GM23338 (cell line): Measurements from ENCODE around the gene RNF214. TPM values are rescaled to one million over a fixed set of nuclear protein-coding genes. Genes with fewer than 3 reads are reported as not detected.

Experiments used
- ATAC-seq: fragments of 200-7000 bp; cut with Tn5 transposase; 3 replicates; pipeline ENCODE4 v1.9.1; 2020
- DNase-seq: peaks from one replicate; pipeline ENCODE4 v3.0.0-alpha.2; 2015; ENCODE audit warnings: low spot score
- H2AFZ ChIP-seq: fragments of 200-600 bp; sonication (generic); 2 replicates; pipeline ENCODE4 v1.8.0; 2016; ENCODE audit warnings: antibody characterized with exemption, mild to moderate bottlenecking, moderate library complexity
- H3F3A ChIP-seq: fragments of 200-600 bp; sonication (generic); replicated peaks from 2 replicates; pipeline ENCODE4 v1.8.0; 2017; ENCODE audit warnings: antibody characterized with exemption, mixed run types, low read depth
- H3K27ac ChIP-seq: fragments of 200-600 bp; sonication (generic); 2 replicates; pipeline ENCODE4 v1.6.1; 2016; ENCODE audit warnings: low read depth
- H3K27me3 ChIP-seq: fragments of 200-600 bp; sonication (generic); 2 replicates; pipeline ENCODE4 v1.8.0; 2016; ENCODE audit warnings: mild to moderate bottlenecking, mixed run types, moderate library complexity; ENCODE audit not compliant: insufficient read depth
- H3K36me3 ChIP-seq: fragments of 200-600 bp; sonication (generic); 2 replicates; pipeline ENCODE4 v1.8.0; 2016; ENCODE audit warnings: mild to moderate bottlenecking; ENCODE audit not compliant: insufficient read depth
- H3K4me1 ChIP-seq: fragments of 200-600 bp; sonication (generic); 2 replicates; pipeline ENCODE4 v1.8.0; 2016; ENCODE audit warnings: mild to moderate bottlenecking, moderate library complexity; ENCODE audit not compliant: insufficient read depth
- H3K4me2 ChIP-seq: fragments of 200-600 bp; sonication (generic); 2 replicates; pipeline ENCODE4 v1.7.1; 2017; ENCODE audit warnings: mixed run types
- H3K4me3 ChIP-seq: fragments of 200-600 bp; sonication (generic); 2 replicates; pipeline ENCODE4 v1.6.1; 2016; ENCODE audit warnings: mixed run types
- H3K79me2 ChIP-seq: fragments of 200-600 bp; sonication (generic); replicated peaks from 2 replicates; pipeline ENCODE4 v1.8.0; 2017; ENCODE audit warnings: mild to moderate bottlenecking; ENCODE audit not compliant: insufficient read depth
- H3K9me2 ChIP-seq: fragments of 200-600 bp; sonication (generic); 2 replicates; pipeline ENCODE4 v1.8.0; 2017; ENCODE audit not compliant: insufficient read depth
- H4K20me1 ChIP-seq: fragments of 200-600 bp; sonication (generic); replicated peaks from 2 replicates; pipeline ENCODE4 v1.8.0; 2017; ENCODE audit warnings: mild to moderate bottlenecking; ENCODE audit not compliant: insufficient read depth
- H3K27ac Mint-ChIP-seq: 2 replicates; pipeline ENCODE4 v1.8.0; 2020; ENCODE audit warnings: inconsistent platforms, mild to moderate bottlenecking, moderate library complexity, mixed read lengths
- H3K27me3 Mint-ChIP-seq: 3 replicates; pipeline ENCODE4 v1.8.0; 2022; ENCODE audit warnings: low read depth, mild to moderate bottlenecking, moderate library complexity, mixed read lengths, inconsistent platforms; ENCODE audit not compliant: insufficient read depth, poor library complexity
- H3K36me3 Mint-ChIP-seq: 3 replicates; pipeline ENCODE4 v1.8.0; 2021; ENCODE audit warnings: low read depth, mild to moderate bottlenecking, inconsistent platforms, moderate library complexity, mixed read lengths
- H3K4me1 Mint-ChIP-seq: 3 replicates; pipeline ENCODE4 v1.8.0; 2020; ENCODE audit warnings: mild to moderate bottlenecking, inconsistent platforms, mixed read lengths
- H3K4me3 Mint-ChIP-seq: 3 replicates; pipeline ENCODE4 v1.8.0; 2021; ENCODE audit warnings: moderate library complexity, mild to moderate bottlenecking, inconsistent platforms, mixed read lengths
- H3K9me3 Mint-ChIP-seq: 3 replicates; pipeline ENCODE4 v1.8.0; 2020; ENCODE audit warnings: moderate library complexity, mild to moderate bottlenecking, inconsistent platforms, mixed read lengths
- CREB1 ChIP-seq: fragments of 250-450 bp; sonication (Bioruptor Pico); IDR thresholded peaks from 2 replicates; pipeline ENCODE4 v1.5.0; 2020; ENCODE audit warnings: low read depth, mild to moderate bottlenecking, moderate library complexity
- ETS1 ChIP-seq: IDR thresholded peaks from 2 replicates; pipeline ENCODE4 v1.6.1; 2016; ENCODE audit warnings: antibody characterized with exemption
- EZH2phosphoT487 ChIP-seq: fragments of 200-600 bp; sonication (generic); IDR thresholded peaks from one replicate; pipeline ENCODE4 v1.8.1; 2018; ENCODE audit warnings: antibody characterized with exemption; ENCODE audit not compliant: unreplicated experiment
- JUNB ChIP-seq: IDR thresholded peaks from one replicate; pipeline ENCODE4 v1.6.1; 2016; ENCODE audit warnings: antibody characterized with exemption; ENCODE audit not compliant: unreplicated experiment
- NANOG ChIP-seq: IDR thresholded peaks from 2 replicates; pipeline ENCODE4 v1.6.1; 2016; ENCODE audit warnings: antibody characterized with exemption, borderline replicate concordance
- POLR2AphosphoS5 ChIP-seq: IDR thresholded peaks from 2 replicates; pipeline ENCODE4 v1.6.1; 2016; ENCODE audit warnings: antibody characterized with exemption, low read depth
- REST ChIP-seq: IDR thresholded peaks from one replicate; pipeline ENCODE4 v1.6.1; 2018; ENCODE audit warnings: antibody characterized with exemption; ENCODE audit not compliant: unreplicated experiment
- STAT1 ChIP-seq: IDR thresholded peaks from one replicate; pipeline ENCODE4 v1.6.1; 2016; ENCODE audit warnings: antibody characterized with exemption; ENCODE audit not compliant: unreplicated experiment
- ZNF114 ChIP-seq: fragments of 250-450 bp; sonication (Bioruptor Pico); IDR thresholded peaks from 2 replicates; pipeline ENCODE4 v1.5.0; 2020; ENCODE audit warnings: mild to moderate bottlenecking, moderate library complexity
- ZNF331 ChIP-seq: fragments of 250-450 bp; sonication (Bioruptor Pico); IDR thresholded peaks from 2 replicates; pipeline ENCODE4 v1.5.0; 2020; ENCODE audit warnings: low read depth, mild to moderate bottlenecking, moderate library complexity
- polyA plus RNA-seq: library from polyadenylated mRNA; unstranded; fragments of >200 nt; fragmentation: Nextera tagmentation; extraction: Ambion mirVana; gene quantifications from 2 replicates; pipeline ENCODE4 v1.2.1, GENCODE V29; 2016
- total RNA-seq: library from RNA; depleted of rRNA; stranded (reverse); fragments of >200 nt; shearing (Covaris generic); gene quantifications from 2 replicates; pipeline ENCODE4 v1.2.3, GENCODE V29; 2014
- TF ChIP-seq, protein P1 (sequence below): fragments of 250-450 bp; sonication (Bioruptor Pico); IDR thresholded peaks from 2 replicates; pipeline ENCODE4 v1.5.0; 2020; ENCODE audit warnings: mild to moderate bottlenecking, moderate library complexity

The RNF214 gene
- total and polyA plus RNA-seq, 2 experiments from 2014 or later = 19.4 to 28.4 TPM

- Histone ChIP-seq H3K4me1 (no peaks in the 10 kb centered on the region), H3K27ac (no peak overlapping the region), H2AFZ (no peak overlapping the region), H3F3A (no peaks in the 10 kb centered on the region), H3K36me3 (0 out of 2 replicates have a peak, but pooled peaks cover 6% of the 10 kb centered on the region), H3K79me2 (no peaks in the 10 kb centered on the region), H3K27me3 (no peaks in the 10 kb centered on the region), H3K4me3 (no peak overlapping the region), H3K9me2 (no peaks in the 10 kb centered on the region), H3K4me2 (no peak overlapping the region), H4K20me1 (peaks cover 8% of the 10 kb centered on the region; the same call in 1 of the 2 replicates)
- Mint-ChIP-seq H3K27ac (no peak overlapping the region), H3K4me3 (no peak overlapping the region), H3K4me1 (peaks cover 8% of the 10 kb centered on the region), H3K9me3 (no peaks in the 10 kb centered on the region), H3K27me3 (peaks cover 9% of the 10 kb centered on the region), H3K36me3 (peaks cover 25% of the 10 kb centered on the region)
- DNase-seq (no peak), ATAC-seq (no peak)
- TF ChIP-seq ETS1 (no peak), CREB1 (no peak), NANOG (no peak), JUNB (no peak), ZNF331 (no peak), POLR2AphosphoS5 (no peak)
Measured at GRCh38 chr11:117219995-117220394, 12.5 kb upstream of the RNF214 start.

DNA sequence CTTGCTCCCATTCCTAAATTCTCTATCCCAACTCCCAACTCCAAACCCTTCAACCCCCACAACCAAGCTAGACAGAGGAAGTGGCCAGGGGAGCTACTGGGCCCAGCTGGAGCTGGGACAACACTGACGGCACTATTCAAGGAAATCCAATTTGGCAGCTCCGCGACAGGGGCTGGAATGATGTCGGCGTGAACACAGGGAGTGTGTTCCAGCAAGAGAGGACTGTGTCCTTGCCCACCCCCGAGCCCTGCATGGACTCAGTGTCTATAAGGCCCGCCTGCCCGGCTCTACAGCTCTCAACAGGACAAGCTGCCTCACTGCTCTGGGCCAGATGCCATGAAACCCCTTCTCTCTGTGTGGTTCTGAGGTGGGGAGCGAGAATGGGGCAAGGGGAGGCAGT, 11.9 kb upstream of the RNF214 start:
- Histone ChIP-seq H3K4me1 (no peaks in the 10 kb centered on the region), H4K20me1 (peaks cover 8% of the 10 kb centered on the region; the same call in 1 of the 2 replicates), H3K79me2 (no peaks in the 10 kb centered on the region), H3K27me3 (no peaks in the 10 kb centered on the region), H3K9me2 (no peaks in the 10 kb centered on the region), H2AFZ (no peak overlapping the region), H3K36me3 (0 out of 2 replicates have a peak, but pooled peaks cover 6% of the 10 kb centered on the region), H3K4me2 (no peak overlapping the region), H3K27ac (no peak overlapping the region), H3F3A (no peaks in the 10 kb centered on the region), H3K4me3 (no peak overlapping the region)
- Mint-ChIP-seq H3K27me3 (peaks cover 9% of the 10 kb centered on the region), H3K9me3 (no peaks in the 10 kb centered on the region), H3K36me3 (peaks cover 25% of the 10 kb centered on the region), H3K4me1 (peaks cover 8% of the 10 kb centered on the region), H3K4me3 (no peak overlapping the region), H3K27ac (no peak overlapping the region)
- TF ChIP-seq EZH2phosphoT487 = no peak
- no peak for TF ChIP-seq ETS1
- TF ChIP-seq ZNF331 = no peak
- no peak for TF ChIP-seq REST
- TF ChIP-seq ZNF114 = no peak
- no peak for TF ChIP-seq STAT1
- TF ChIP-seq POLR2AphosphoS5 = no peak
- TF ChIP-seq, protein P1, sequence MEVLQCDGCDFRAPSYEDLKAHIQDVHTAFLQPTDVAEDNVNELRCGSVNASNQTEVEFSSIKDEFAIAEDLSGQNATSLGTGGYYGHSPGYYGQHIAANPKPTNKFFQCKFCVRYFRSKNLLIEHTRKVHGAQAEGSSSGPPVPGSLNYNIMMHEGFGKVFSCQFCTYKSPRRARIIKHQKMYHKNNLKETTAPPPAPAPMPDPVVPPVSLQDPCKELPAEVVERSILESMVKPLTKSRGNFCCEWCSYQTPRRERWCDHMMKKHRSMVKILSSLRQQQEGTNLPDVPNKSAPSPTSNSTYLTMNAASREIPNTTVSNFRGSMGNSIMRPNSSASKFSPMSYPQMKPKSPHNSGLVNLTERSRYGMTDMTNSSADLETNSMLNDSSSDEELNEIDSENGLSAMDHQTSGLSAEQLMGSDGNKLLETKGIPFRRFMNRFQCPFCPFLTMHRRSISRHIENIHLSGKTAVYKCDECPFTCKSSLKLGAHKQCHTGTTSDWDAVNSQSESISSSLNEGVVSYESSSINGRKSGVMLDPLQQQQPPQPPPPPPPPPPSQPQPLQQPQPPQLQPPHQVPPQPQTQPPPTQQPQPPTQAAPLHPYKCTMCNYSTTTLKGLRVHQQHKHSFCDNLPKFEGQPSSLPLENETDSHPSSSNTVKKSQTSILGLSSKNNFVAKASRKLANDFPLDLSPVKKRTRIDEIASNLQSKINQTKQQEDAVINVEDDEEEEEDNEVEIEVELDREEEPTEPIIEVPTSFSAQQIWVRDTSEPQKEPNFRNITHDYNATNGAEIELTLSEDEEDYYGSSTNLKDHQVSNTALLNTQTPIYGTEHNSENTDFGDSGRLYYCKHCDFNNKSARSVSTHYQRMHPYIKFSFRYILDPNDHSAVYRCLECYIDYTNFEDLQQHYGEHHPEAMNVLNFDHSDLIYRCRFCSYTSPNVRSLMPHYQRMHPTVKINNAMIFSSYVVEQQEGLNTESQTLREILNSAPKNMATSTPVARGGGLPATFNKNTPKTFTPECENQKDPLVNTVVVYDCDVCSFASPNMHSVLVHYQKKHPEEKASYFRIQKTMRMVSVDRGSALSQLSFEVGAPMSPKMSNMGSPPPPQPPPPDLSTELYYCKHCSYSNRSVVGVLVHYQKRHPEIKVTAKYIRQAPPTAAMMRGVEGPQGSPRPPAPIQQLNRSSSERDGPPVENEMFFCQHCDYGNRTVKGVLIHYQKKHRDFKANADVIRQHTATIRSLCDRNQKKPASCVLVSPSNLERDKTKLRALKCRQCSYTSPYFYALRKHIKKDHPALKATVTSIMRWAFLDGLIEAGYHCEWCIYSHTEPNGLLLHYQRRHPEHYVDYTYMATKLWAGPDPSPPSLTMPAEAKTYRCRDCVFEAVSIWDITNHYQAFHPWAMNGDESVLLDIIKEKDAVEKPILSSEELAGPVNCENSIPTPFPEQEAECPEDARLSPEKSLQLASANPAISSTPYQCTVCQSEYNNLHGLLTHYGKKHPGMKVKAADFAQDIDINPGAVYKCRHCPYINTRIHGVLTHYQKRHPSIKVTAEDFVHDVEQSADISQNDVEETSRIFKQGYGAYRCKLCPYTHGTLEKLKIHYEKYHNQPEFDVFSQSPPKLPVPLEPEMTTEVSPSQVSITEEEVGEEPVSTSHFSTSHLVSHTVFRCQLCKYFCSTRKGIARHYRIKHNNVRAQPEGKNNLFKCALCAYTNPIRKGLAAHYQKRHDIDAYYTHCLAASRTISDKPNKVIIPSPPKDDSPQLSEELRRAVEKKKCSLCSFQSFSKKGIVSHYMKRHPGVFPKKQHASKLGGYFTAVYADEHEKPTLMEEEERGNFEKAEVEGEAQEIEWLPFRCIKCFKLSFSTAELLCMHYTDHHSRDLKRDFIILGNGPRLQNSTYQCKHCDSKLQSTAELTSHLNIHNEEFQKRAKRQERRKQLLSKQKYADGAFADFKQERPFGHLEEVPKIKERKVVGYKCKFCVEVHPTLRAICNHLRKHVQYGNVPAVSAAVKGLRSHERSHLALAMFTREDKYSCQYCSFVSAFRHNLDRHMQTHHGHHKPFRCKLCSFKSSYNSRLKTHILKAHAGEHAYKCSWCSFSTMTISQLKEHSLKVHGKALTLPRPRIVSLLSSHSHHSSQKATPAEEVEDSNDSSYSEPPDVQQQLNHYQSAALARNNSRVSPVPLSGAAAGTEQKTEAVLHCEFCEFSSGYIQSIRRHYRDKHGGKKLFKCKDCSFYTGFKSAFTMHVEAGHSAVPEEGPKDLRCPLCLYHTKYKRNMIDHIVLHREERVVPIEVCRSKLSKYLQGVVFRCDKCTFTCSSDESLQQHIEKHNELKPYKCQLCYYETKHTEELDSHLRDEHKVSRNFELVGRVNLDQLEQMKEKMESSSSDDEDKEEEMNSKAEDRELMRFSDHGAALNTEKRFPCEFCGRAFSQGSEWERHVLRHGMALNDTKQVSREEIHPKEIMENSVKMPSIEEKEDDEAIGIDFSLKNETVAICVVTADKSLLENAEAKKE (CRISPR knock-in tag) = no peak
- no peak for DNase-seq
- ATAC-seq = no peak
